ENCODE measurements around the gene TCTN3. TPM values are rescaled to one million over a fixed set of nuclear protein-coding genes. Genes with fewer than 3 reads are reported as not detected.

Gene TCTN3
- total RNA-seq, 1 experiment from 2014 or later = 41.7 TPM

- Histone ChIP-seq H3K4me1 (ENCODE audit: control insufficient read depth in 1 of 2, insufficient read depth in 2 of 2, low read length in 2 of 2) (no peaks in the 10 kb centered on the region), H3K4me3 (replicated peaks in 1 of 2; ENCODE audit: low read depth in 1 of 2, low read length in 2 of 2) (no peak overlapping the region), H2AFZ (ENCODE audit: low read depth, low read length, poor library complexity, severe bottlenecking) (no peak overlapping the region), H3K4me2 (ENCODE audit: low read length) (no peak overlapping the region), H4K20me1 (ENCODE audit: insufficient read depth) (no peaks in the 10 kb centered on the region), H3K27me3 (ENCODE audit: insufficient read depth, low read length) (no peaks in the 10 kb centered on the region), H3K9me2 (ENCODE audit: insufficient read depth) (no peaks in the 10 kb centered on the region), H3K9ac (ENCODE audit: low read length) (no peak overlapping the region), H3K9me3 (ENCODE audit: control insufficient read depth in 1 of 2, insufficient read depth in 1 of 2, low read depth in 1 of 2, low read length in 2 of 2) (no peaks in the 10 kb centered on the region), H3K27ac (ENCODE audit: low read depth, low read length) (no peak overlapping the region), H3K79me2 (ENCODE audit: insufficient read depth, low read length) (no peaks in the 10 kb centered on the region), H3K36me3 (ENCODE audit: control insufficient read depth in 1 of 2, insufficient read depth in 2 of 2, low read length in 2 of 2) (peaks cover 35 to 43% of the 10 kb centered on the region in 2 experiments)
- intact Hi-C loops (cut with micrococcal nuclease) = no loop called here
- POLR2A ChIA-PET = no interaction called here
- RAD21 ChIA-PET (ENCODE audit: low non-redundant PET in 1 of 2, low total read pairs in 2 of 2, uncharacterized antibody in 2 of 2, unreplicated experiment in 2 of 2) = no interaction called here
- BruUV-seq (replicated peaks) = no TSS peak
- DNase-seq (ENCODE audit: low read depth, low spot score) = no peak
- ATAC-seq = no peak
- CTCF ChIA-PET = no interaction called here
- no peak for TF ChIP-seq FOSL1 (IDR thresholded peaks at IDR 0.05; ENCODE audit: low read depth)
- TF ChIP-seq JUND (IDR thresholded peaks at IDR 0.05) = no peak
- no peak for TF ChIP-seq SIN3A (IDR thresholded peaks at IDR 0.05; ENCODE audit: low read depth)
- TF ChIP-seq POLR2AphosphoS5 (IDR thresholded peaks at IDR 0.05; ENCODE audit: low read depth, low read length) = no peak
- TF ChIP-seq YY1 (IDR thresholded peaks at IDR 0.05; ENCODE audit: extremely low read depth, insufficient replicate concordance, low read depth, low read length) = no peak
Observed at GRCh38 chr10:95618101-95618500, 75.6 kb downstream of the TCTN3 start.

GRCh38 chr10:95616446-95616845, 77.3 kb downstream of the TCTN3 start:
- ATAC-seq (no peak), DNase-seq (ENCODE audit: low read depth, low spot score) (no peak)
- Histone ChIP-seq H3K9ac (ENCODE audit: low read length) (no peak overlapping the region), H3K9me3 (ENCODE audit: control insufficient read depth in 1 of 2, insufficient read depth in 1 of 2, low read depth in 1 of 2, low read length in 2 of 2) (no peaks in the 10 kb centered on the region), H3K4me3 (replicated peaks in 1 of 2; ENCODE audit: low read depth in 1 of 2, low read length in 2 of 2) (no peak overlapping the region), H3K36me3 (ENCODE audit: control insufficient read depth in 1 of 2, insufficient read depth in 2 of 2, low read length in 2 of 2) (peaks cover 41 to 49% of the 10 kb centered on the region in 2 experiments), H3K4me1 (ENCODE audit: control insufficient read depth in 1 of 2, insufficient read depth in 2 of 2, low read length in 2 of 2) (no peaks in the 10 kb centered on the region), H3K9me2 (ENCODE audit: insufficient read depth) (no peaks in the 10 kb centered on the region), H4K20me1 (ENCODE audit: insufficient read depth) (no peaks in the 10 kb centered on the region), H2AFZ (ENCODE audit: low read depth, low read length, poor library complexity, severe bottlenecking) (no peak overlapping the region), H3K79me2 (ENCODE audit: insufficient read depth, low read length) (no peaks in the 10 kb centered on the region), H3K27me3 (ENCODE audit: insufficient read depth, low read length) (no peaks in the 10 kb centered on the region), H3K27ac (ENCODE audit: low read depth, low read length) (no peak overlapping the region), H3K4me2 (ENCODE audit: low read length) (no peak overlapping the region)
- POLR2A ChIA-PET = no interaction called here
- TF ChIP-seq REST (IDR thresholded peaks at IDR 0.05; ENCODE audit: low read depth) (no peak), SIN3A (IDR thresholded peaks at IDR 0.05; ENCODE audit: low read depth) (no peak), FOSL1 (IDR thresholded peaks at IDR 0.05; ENCODE audit: low read depth) (no peak), ATF3 (IDR thresholded peaks at IDR 0.05) (no peak), CBX3 (IDR thresholded peaks at IDR 0.05; ENCODE audit: low read depth) (no peak), SP1 (IDR thresholded peaks at IDR 0.05; ENCODE audit: low read depth) (no peak), RAD21 (IDR thresholded peaks at IDR 0.05; ENCODE audit: low read depth) (no peak), SRF (IDR thresholded peaks at IDR 0.05; ENCODE audit: low read depth) (no peak), EZH2 (IDR thresholded peaks at IDR 0.05) (no peak)
- intact Hi-C loops (cut with micrococcal nuclease) = no loop called here
- CTCF ChIA-PET = no interaction called here
- no TSS peak for BruUV-seq (replicated peaks)
- RAD21 ChIA-PET (ENCODE audit: low non-redundant PET in 1 of 2, low total read pairs in 2 of 2, uncharacterized antibody in 2 of 2, unreplicated experiment in 2 of 2) = no interaction called here
